Prostate gland (tissue), 2 donors: ENCODE measurements around the gene DMD.

Experiments used
- POLR2A ChIP-seq: fragments of 450-650 bp; IDR thresholded peaks from one replicate; pipeline ENCODE4 v1.6.1; 2016; ENCODE audit warnings: antibody characterized with exemption, mild to moderate bottlenecking
- POLR2AphosphoS5 ChIP-seq: sonication (generic); formaldehyde crosslinking; IDR thresholded peaks from one replicate; pipeline ENCODE4 v1.6.1; 2017; ENCODE audit warnings: antibody characterized with exemption
- TF ChIP-seq, protein P1 (sequence below), 4 experiments: fragments of 200-600 bp in 2 of 4; fragments of 450-650 bp in 2 of 4; sonication (generic) in 2 of 4; IDR thresholded peaks; 1 replicate in 3 of 4; 2 replicates in 1 of 4; pipeline ENCODE4 v1.5.1; 2016 to 2019; ENCODE audit warnings: antibody characterized with exemption in 4 of 4, mild to moderate bottlenecking in 2 of 4, moderate library complexity in 2 of 4

DNA sequence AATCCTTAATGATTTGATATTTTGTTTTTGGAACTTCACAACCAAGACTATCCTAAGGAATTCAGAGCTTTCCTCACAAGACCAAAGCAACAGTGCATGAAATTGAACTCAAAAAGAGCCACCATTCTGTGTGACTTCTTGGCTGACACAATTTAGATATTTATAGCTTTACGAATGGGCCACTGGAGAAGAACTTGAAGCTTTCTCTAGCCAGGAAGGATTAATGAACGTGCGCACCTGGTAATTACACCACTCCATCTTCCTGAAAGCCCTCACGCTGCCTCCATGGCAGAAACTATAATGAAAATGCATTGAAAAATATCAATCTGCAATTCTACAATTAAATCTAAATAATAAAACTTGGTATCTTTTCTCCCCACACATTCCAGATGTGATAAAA is 1057.8 kb downstream of the DMD start:
- TF ChIP-seq POLR2A (no peak), POLR2AphosphoS5 (no peak)
- TF ChIP-seq, protein P1, sequence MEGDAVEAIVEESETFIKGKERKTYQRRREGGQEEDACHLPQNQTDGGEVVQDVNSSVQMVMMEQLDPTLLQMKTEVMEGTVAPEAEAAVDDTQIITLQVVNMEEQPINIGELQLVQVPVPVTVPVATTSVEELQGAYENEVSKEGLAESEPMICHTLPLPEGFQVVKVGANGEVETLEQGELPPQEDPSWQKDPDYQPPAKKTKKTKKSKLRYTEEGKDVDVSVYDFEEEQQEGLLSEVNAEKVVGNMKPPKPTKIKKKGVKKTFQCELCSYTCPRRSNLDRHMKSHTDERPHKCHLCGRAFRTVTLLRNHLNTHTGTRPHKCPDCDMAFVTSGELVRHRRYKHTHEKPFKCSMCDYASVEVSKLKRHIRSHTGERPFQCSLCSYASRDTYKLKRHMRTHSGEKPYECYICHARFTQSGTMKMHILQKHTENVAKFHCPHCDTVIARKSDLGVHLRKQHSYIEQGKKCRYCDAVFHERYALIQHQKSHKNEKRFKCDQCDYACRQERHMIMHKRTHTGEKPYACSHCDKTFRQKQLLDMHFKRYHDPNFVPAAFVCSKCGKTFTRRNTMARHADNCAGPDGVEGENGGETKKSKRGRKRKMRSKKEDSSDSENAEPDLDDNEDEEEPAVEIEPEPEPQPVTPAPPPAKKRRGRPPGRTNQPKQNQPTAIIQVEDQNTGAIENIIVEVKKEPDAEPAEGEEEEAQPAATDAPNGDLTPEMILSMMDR (IDR thresholded peaks at IDR 0.05) = no peak
